ENCODE data around the gene MIEN1.
"Not testable (repeated sequence)": the region's sequence is repeated elsewhere in the genome, so short reads cannot be mapped to it uniquely, and the experiment has no call there.

The MIEN1 gene

DNA sequence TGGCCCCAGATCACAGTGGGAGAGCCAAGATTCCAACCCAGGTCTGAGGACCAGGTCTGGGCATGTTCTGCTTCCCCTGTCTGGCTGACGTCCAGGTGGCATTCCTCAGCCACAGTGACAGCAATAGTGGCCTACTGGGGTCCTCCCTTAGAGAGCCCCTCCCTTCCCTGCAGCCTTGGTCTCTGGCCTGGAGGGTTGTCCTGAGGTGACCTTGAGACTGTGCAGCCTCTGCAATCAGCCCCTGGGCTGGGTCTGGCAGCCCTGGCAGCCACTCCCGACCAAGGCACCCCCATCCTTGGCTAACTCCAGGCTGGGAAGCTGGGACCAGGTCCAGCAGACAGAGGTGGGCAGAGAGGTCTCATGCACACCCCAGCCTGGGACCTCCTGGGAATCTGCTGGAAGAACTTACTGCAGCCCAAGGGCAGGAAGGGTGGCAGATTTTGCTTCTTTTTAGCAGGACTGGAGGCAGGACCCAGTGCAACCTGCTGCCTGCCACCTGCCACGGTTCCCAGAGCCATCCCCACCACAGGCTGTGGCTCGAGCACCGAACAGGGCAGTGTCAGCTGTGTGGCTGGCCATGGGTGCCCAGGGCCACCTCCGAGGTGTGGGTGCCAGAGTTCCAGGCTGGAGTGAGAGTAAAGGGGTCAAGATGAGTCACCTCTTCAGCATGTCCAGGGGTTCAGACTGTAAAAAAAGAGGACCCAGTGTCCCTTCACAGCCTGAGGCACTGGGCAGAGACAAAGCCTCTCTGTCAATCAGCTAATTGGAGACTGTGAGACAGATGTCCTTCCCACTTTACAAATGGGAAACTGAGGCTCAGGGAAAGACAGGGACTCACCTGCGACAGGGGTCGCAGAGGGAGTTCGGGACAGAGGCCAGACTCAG lies 20.0 kb upstream of the MIEN1 start:
- Histone ChIP-seq H3K36me3 (ENCODE audit: insufficient read depth, low read length) (no peaks in the 10 kb centered on the region), H3K4me1 (ENCODE audit: insufficient read depth, low read length) (peaks cover 35% of the 10 kb centered on the region), H3K9me3 (ENCODE audit: control insufficient read depth, insufficient read depth, low read length) (no peaks in the 10 kb centered on the region), H3K9ac (ENCODE audit: low read depth, low read length) (no peak overlapping the region)

DNA sequence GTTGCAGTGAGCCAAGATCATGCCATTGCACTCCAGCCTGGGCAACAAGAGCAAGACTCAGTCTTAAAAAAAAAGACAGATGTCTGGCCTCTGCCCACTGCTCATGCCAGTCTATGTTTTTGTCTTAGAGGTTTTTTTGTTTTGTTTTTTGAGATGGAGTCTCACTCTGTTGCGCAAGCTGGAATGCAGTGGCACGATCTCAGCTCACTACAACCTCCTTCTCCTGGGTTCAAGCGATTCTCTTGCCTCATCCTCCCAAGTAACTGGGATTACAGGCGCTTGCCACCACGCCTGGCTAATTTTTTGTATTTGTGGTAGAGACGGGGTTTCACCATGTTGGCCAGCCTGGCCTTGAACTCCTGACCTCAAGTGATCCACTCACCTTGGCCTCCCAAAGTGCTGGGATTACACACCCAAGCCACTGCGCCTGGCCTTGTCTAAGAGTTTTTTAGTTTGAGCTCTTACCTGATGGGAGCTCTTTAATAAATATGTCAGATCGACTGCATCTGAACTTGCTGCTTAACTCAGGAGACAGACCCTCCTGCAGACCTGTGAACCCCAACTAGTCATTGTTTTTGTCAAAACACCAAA lies 18.2 kb upstream of the MIEN1 start:
- H3K9me3 ChIP-seq (ENCODE audit: control insufficient read depth, insufficient read depth, low read length); H3K9ac ChIP-seq (ENCODE audit: low read depth, low read length); H3K36me3 ChIP-seq (ENCODE audit: insufficient read depth, low read length): not testable (repeated sequence)
- H3K4me1 ChIP-seq (ENCODE audit: insufficient read depth, low read length): peaks cover 31% of the 10 kb centered on the region

DNA sequence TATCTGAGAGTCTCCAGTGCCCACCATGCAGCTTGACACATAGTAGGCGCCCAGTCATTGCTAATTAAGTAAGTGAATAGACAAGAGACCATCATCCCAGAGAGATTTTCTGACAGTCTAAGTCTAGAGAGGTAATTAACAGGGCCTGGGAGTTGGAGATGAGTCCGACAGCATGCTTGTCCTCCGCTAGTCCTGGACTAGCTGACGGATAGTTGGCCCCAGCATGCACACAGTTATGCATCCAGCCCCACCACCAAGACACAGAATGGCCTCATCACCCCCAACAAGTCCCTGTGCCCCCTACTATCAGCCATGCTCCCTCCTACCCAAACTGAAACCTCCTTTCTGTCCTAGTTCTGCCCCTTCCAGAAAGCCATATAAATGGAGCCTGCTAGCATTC lies 17.4 kb upstream of the MIEN1 start:
- H3K9ac ChIP-seq (ENCODE audit: low read depth, low read length): no peak overlapping the region
- no peaks in the 10 kb centered on the region for H3K9me3 ChIP-seq (ENCODE audit: control insufficient read depth, insufficient read depth, low read length)
- peaks cover 13% of the 10 kb centered on the region for H3K36me3 ChIP-seq (ENCODE audit: insufficient read depth, low read length)
- peaks cover 29% of the 10 kb centered on the region for H3K4me1 ChIP-seq (ENCODE audit: insufficient read depth, low read length)

DNA sequence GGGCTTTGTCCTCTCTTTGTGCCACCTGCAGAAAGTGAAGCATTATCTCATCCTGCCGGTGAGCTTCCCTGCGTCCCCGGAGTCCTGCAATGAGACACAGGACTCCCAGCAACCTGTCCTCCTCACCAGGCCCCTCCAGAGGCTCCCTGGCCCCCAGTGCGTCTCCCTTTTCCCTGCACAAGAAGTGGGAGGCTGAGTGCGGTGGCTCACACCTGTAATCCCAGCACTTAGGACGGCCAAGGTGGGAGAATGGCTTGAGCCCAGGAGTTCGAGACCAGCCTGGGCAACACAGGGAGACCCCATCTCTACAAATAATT lies 15.8 kb upstream of the MIEN1 start:
- H3K36me3 ChIP-seq (ENCODE audit: insufficient read depth, low read length): peaks cover 13% of the 10 kb centered on the region

DNA sequence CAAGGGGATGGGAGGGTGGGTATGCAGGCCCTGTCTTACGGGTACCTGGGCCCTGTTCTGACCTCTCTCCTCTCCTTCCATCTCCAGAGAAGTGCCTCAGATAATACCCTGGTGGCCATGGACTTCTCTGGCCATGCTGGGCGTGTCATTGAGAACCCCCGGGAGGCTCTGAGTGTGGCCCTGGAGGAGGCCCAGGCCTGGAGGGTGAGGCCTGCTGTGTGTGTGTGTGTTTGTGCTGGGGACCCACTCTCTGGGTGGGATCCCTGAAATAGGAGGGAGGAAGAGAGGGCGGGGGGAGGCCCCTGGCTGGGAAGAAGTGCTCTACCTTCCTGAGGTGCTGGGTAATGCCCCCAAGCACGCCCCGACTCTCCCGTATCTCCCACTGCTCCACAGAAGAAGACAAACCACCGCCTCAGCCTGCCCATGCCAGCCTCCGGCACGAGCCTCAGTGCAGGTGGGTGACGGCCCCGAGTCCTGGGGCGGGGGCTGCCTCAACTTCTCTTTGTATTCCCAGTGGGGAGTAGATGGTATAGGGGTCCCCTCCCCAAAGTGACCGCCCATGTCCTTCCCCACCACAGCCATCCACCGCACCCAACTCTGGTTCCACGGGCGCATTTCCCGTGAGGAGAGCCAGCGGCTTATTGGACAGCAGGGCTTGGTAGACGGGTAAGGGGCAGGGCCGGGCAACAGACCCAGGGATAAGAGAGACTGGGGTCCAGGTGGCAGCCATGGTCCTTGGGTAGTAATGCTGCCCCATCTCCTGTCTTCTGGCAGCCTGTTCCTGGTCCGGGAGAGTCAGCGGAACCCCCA lies 15.2 kb upstream of the MIEN1 start:
- peaks cover 25% of the 10 kb centered on the region for H3K4me1 ChIP-seq (ENCODE audit: insufficient read depth, low read length)
- peaks cover 13% of the 10 kb centered on the region for H3K36me3 ChIP-seq (ENCODE audit: insufficient read depth, low read length)

More for the DNA sequence above, 15.8 kb upstream of the MIEN1 start:
- Histone ChIP-seq H3K4me1 (ENCODE audit: insufficient read depth, low read length) (peaks cover 26% of the 10 kb centered on the region), H3K9me3 (ENCODE audit: control insufficient read depth, insufficient read depth, low read length) (no peaks in the 10 kb centered on the region), H3K9ac (ENCODE audit: low read depth, low read length) (no peak overlapping the region)

DNA sequence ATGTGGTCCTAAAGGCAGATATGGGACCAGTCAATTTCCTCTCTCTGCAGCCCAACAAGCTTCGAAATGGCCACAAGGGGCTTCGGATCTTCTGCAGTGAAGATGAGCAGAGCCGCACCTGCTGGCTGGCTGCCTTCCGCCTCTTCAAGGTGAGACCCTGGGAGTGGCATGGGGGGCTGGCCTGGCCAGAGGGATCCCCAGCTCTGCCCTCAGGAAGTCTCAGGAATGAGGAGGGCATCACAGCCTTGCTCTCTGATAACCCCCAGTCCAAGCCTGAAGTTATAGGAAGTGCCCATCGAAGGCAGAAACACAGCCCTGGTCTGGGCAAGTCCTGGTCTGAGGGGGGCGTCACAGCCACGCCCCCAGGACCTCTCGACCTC lies 14.5 kb upstream of the MIEN1 start:
- peaks cover 13% of the 10 kb centered on the region for H3K36me3 ChIP-seq (ENCODE audit: insufficient read depth, low read length)
- peaks cover 18% of the 10 kb centered on the region; the same call in 1 of the 2 replicates for H3K4me1 ChIP-seq (ENCODE audit: insufficient read depth, low read length)
- no peak overlapping the region for H3K9ac ChIP-seq (ENCODE audit: low read depth, low read length)
- H3K9me3 ChIP-seq (ENCODE audit: control insufficient read depth, insufficient read depth, low read length): no peaks in the 10 kb centered on the region

More for the DNA sequence above, 15.2 kb upstream of the MIEN1 start:
- no peak overlapping the region for H3K9ac ChIP-seq (ENCODE audit: low read depth, low read length)
- no peaks in the 10 kb centered on the region for H3K9me3 ChIP-seq (ENCODE audit: control insufficient read depth, insufficient read depth, low read length)

DNA sequence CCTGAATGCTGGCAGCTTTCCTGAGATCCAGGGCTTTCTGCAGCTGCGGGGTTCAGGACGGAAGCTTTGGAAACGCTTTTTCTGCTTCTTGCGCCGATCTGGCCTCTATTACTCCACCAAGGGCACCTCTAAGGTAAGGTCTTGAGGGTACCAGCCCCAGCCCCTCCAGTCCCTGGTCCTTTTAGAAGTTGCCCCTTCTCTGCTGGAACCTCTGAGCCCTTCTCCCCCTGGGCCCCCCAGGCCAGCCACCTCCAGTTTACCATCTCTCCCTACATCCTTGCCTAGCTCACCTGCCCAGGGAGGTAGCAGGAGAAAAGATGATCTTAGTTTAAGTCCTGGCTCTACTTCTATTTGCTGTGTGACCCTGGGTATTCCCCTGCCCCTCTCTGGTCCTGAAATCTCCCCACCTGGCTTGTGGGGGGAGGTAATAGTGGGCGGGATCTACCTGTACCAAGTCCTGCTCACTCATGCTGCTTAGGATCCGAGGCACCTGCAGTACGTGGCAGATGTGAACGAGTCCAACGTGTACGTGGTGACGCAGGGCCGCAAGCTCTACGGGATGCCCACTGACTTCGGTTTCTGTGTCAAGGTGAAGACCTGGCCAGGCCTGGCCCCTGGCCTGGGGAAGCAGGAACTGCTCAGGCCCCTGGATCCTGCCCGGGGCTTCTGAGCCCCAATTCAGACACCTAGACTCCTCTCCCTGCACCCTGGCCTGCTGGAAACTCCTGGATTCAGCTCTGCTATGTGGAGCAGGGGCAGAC lies 13.9 kb upstream of the MIEN1 start:
- Histone ChIP-seq H3K9me3 (ENCODE audit: control insufficient read depth, insufficient read depth, low read length) (no peaks in the 10 kb centered on the region), H3K9ac (ENCODE audit: low read depth, low read length) (no peak overlapping the region), H3K4me1 (ENCODE audit: insufficient read depth, low read length) (peaks cover 15% of the 10 kb centered on the region; the same call in 1 of the 2 replicates), H3K36me3 (ENCODE audit: insufficient read depth, low read length) (peaks cover 13% of the 10 kb centered on the region)

DNA sequence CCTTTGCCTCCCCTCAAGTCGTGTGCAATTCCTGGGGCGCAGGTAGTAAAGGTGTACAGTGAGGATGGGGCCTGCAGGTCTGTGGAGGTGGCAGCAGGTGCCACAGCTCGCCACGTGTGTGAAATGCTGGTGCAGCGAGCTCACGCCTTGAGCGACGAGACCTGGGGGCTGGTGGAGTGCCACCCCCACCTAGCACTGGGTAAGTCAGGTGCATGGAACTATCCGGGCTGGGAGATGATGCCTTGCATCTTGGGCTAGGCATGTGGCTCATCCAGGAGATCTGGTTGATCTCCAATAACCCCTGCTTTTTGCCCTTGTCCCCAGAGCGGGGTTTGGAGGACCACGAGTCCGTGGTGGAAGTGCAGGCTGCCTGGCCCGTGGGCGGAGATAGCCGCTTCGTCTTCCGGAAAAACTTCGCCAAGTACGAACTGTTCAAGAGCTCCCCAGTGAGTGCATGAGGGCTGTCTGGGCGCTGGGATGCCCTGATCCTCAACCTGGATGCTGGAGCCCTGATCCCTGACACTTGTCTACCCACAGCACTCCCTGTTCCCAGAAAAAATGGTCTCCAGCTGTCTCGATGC lies 12.6 kb upstream of the MIEN1 start:
- no peaks in the 10 kb centered on the region for H3K9me3 ChIP-seq (ENCODE audit: control insufficient read depth, insufficient read depth, low read length)
- H3K4me1 ChIP-seq (ENCODE audit: insufficient read depth, low read length): peaks cover 15% of the 10 kb centered on the region; the same call in 1 of the 2 replicates
- no peak overlapping the region for H3K9ac ChIP-seq (ENCODE audit: low read depth, low read length)
- H3K36me3 ChIP-seq (ENCODE audit: insufficient read depth, low read length): peaks cover 13% of the 10 kb centered on the region

DNA sequence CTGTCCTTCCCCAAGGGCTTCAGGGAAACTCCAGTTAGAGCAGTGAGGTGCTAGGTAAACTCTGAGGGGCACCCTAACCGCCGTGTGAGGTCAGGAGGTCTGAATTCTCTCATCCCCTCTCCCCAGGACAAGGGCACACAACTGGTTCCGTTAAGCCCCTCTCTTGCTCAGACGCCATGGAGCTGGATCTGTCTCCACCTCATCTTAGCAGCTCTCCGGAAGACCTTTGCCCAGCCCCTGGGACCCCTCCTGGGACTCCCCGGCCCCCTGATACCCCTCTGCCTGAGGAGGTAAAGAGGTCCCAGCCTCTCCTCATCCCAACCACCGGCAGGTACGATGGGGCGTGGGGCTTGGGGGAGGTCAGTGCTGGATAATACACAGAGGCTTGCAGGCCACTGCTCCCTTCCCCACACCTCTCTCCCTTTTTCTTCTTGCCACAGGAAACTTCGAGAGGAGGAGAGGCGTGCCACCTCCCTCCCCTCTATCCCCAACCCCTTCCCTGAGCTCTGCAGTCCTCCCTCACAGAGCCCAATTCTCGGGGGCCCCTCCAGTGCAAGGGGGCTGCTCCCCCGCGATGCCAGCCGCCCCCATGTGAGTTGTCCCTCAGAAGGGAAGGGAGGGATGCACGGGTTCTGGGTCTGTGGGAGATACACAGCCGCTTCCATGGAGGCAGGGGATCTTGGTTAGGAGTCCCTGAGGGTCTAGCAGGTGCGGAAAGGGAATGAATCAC lies 12.0 kb upstream of the MIEN1 start:
- peaks cover 15% of the 10 kb centered on the region; the same call in 1 of the 2 replicates for H3K4me1 ChIP-seq (ENCODE audit: insufficient read depth, low read length)
- H3K36me3 ChIP-seq (ENCODE audit: insufficient read depth, low read length): peaks cover 13% of the 10 kb centered on the region
- H3K9ac ChIP-seq (ENCODE audit: low read depth, low read length): no peak overlapping the region
- no peaks in the 10 kb centered on the region for H3K9me3 ChIP-seq (ENCODE audit: control insufficient read depth, insufficient read depth, low read length)

DNA sequence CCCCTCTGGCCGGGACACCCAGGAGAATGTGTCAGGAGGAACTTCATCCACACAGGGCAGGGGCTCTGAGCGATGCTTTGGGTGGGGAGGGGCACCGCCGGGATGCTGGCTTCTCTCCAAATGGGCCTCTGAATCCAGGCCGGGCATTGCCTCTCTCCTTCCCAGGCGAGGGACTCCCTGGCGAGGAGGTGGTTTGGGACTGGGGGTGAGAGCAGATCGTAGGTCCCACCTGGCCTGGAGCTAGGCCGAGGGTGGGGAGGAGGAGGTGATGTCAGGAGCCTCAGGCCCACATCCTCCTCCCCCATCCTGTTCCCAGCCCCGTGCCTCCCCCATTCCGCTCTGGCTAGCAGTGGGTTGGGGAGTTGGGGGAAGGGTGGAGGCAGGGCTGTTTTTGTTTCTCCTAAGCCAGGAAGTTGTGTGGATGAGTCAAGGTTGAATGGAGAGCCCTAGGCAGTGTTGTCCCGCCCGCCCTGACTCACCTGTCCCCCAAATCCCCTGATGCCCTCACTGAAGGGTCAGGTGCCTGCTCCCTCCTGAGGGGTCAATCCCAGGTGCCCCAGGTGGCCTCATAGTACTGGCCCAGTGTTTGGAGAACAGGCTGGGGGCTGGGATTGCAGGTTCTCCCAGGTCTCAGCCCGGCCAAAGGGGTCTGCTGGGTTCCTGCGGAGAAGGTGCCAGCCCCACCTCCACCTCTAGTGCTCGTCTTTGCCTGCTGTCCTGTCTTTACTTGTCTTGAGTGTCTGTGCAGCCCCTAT lies 10.2 kb upstream of the MIEN1 start:
- Histone ChIP-seq H3K4me1 (ENCODE audit: insufficient read depth, low read length) (peaks cover 15% of the 10 kb centered on the region; the same call in 1 of the 2 replicates), H3K36me3 (ENCODE audit: insufficient read depth, low read length) (peaks cover 13% of the 10 kb centered on the region), H3K9ac (ENCODE audit: low read depth, low read length) (peak overlapping the region; percentile 75), H3K9me3 (ENCODE audit: control insufficient read depth, insufficient read depth, low read length) (no peaks in the 10 kb centered on the region)

DNA sequence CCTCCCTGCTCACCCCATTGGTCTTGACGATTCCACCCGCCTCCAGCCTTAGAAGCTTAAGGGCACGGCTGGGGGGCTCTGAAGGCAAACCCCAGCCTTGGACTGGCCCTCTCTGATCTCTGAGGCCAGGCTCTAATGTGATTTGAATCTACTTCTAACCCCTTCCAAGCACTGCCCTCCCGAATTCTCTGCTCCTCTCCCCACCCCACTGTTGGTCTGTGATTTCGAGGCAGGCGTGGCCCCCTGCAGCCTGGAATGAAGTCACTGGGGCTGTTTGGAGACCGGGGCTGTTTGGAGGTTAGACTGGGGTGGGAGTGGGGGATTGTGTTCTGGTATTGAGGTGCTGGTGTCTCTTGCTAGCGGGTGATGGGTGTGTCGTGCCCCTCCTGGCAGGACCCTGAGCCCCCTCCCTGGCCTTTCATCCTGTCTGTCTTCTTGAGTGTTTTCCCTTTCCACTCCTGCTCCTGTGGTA lies 9.6 kb upstream of the MIEN1 start:
- Histone ChIP-seq H3K9me3 (ENCODE audit: control insufficient read depth, insufficient read depth, low read length) (no peaks in the 10 kb centered on the region), H3K36me3 (ENCODE audit: insufficient read depth, low read length) (peaks cover 11% of the 10 kb centered on the region), H3K4me1 (ENCODE audit: insufficient read depth, low read length) (peaks cover 15% of the 10 kb centered on the region; the same call in 1 of the 2 replicates), H3K9ac (ENCODE audit: low read depth, low read length) (peak overlapping the region; percentile 75)

DNA sequence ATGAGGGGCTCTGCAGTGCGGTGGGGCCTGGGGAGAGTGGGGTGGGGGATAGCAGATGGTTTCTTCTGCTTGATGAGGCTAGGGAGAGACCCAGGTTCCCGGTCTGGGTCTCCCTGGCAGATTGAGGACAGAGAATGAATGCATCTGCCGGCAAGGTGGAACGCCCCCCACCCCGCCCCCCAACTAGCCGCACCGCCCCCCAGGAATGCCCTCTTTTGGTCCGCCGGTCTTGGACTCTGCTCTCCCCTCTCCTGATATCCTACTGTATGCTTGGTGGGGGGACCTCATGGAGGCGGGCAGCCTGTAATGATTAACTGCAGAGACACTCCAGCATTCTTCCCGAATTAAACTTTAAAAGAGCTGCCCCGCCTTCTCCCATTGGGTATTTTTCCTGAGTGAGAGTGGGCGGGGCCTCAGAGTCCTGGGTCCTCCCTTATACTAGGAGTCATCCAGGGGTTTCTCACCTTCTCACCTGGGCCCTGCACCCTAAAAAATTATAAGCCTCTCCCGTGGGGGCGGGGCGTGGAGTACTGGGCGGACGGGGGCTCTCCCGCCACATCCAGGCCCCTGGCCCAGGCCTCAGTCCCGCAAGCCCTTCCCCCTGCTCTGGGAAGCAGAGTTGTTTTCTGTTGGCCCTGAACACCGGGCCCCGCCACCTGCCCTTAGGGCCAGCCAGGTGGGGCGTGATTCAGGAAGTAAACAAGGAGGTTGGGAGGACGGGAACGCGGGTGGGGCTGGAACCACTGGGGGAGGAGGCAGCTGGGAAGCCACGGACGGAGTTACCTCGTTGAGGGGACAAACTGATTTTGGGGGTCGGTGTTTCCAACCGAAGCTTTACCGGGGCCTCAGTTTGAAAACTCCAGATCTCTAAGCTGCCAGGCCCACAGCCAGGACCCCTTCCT lies 8.9 kb upstream of the MIEN1 start:
- Histone ChIP-seq H3K36me3 (ENCODE audit: insufficient read depth, low read length) (peaks cover 4% of the 10 kb centered on the region), H3K4me1 (ENCODE audit: insufficient read depth, low read length) (peaks cover 15% of the 10 kb centered on the region; the same call in 1 of the 2 replicates), H3K9me3 (ENCODE audit: control insufficient read depth, insufficient read depth, low read length) (no peaks in the 10 kb centered on the region), H3K9ac (ENCODE audit: low read depth, low read length) (peak overlapping the region; percentile 98)

Measured in ES-I3 (cell line).